Heart left ventricle (tissue), 16 donors: ENCODE measurements around the gene RASGEF1B. TPM values are rescaled to one million over a fixed set of nuclear protein-coding genes. Genes with fewer than 3 reads are reported as not detected.

Source experiments
- ATAC-seq, 4 donors: fragments of 200-7000 bp; cut with Tn5 transposase; one replicate each; pipeline ENCODE4 v1.9.1; 2020 to 2022; ENCODE audit warnings: moderate library complexity in 4 of 4, mild to moderate bottlenecking in 3 of 4, moderate number of reproducible peaks in 1 of 4
- DNase-seq, 5 donors: peaks; one replicate each; pipeline ENCODE4 v3.0.0-alpha.2; 2020
- H3K27ac ChIP-seq, 12 donors: fragments of 200-600 bp; sonication (generic) in 4 of 12; one replicate each; pipeline versions ENCODE4 v1.5.0 to v1.8.0; 2016 to 2022; ENCODE audit warnings: mild to moderate bottlenecking in 2 of 12
- H3K27me3 ChIP-seq, 9 donors: fragments of 200-600 bp; sonication (generic) in 2 of 9; one replicate each; pipeline versions ENCODE4 v1.5.1 to v1.8.0; 2016 to 2022; ENCODE audit warnings: mild to moderate bottlenecking in 3 of 9
- H3K36me3 ChIP-seq, 9 donors: fragments of 200-600 bp; sonication (generic) in 2 of 9; one replicate each; pipeline versions ENCODE4 v1.5.0 to v1.8.0; 2018 to 2022; ENCODE audit warnings: mild to moderate bottlenecking in 2 of 9
- H3K4me1 ChIP-seq, 12 donors: fragments of 200-600 bp; sonication (generic) in 4 of 12; one replicate each; pipeline versions ENCODE4 v1.5.0 to v1.8.0; 2016 to 2022; ENCODE audit warnings: mild to moderate bottlenecking in 3 of 12
- H3K4me3 ChIP-seq, 12 donors: fragments of 200-600 bp; sonication (generic) in 4 of 12; one replicate each; pipeline versions ENCODE4 v1.5.0 to v1.8.0; 2017 to 2022; ENCODE audit warnings: mild to moderate bottlenecking in 9 of 12, moderate library complexity in 4 of 12
- H3K9me3 ChIP-seq, 12 donors: fragments of 200-600 bp; sonication (generic) in 4 of 12; one replicate each; pipeline versions ENCODE4 v1.5.0 to v1.8.0; 2016 to 2022; ENCODE audit warnings: mild to moderate bottlenecking in 1 of 12
- POLR2A ChIP-seq, 2 donors: fragments of 450-650 bp; IDR thresholded peaks; one replicate each; pipeline ENCODE4 v1.6.1; 2017; ENCODE audit warnings: antibody characterized with exemption in 2 of 2, mild to moderate bottlenecking in 2 of 2, moderate library complexity in 2 of 2
- WGBS, 4 donors: extraction: QIAGEN DNeasy Blood & Tissue Kit in 2 of 4; methylation state at CpG; one replicate each; pipeline versions ENCODE4 v1.1.5 to v1.1.7; 2013 to 2018; 5-methylcytosine and 5-hydroxymethylcytosine counted together
- intact Hi-C, 10 donors: fragments of 100-400 bp; cut with DNase I; formaldehyde crosslinking; loops; one replicate each; pipeline versions ENCODE4 v1.11.1 to v1.14.2; 2022
- polyA plus RNA-seq, 2 donors: library from polyadenylated mRNA; stranded (reverse); fragments of 200-250 nt; gene quantifications; one replicate each; pipeline ENCODE4 v1.2.3, GENCODE V29; 2013
- total RNA-seq, 9 donors: library from RNA; depleted of rRNA in 2 of 9; stranded (reverse); fragments of >200 nt in 2 of 9; fragmentation: NEBNext Ultra II Directional in 3 of 9; extraction: Animal tissue kit (Norgen Biotek cat#: 25700) in 3 of 9; gene quantifications; one replicate each; pipeline versions ENCODE4 v1.1.0 to v1.2.4, GENCODE V29; 2016 to 2023
- TF ChIP-seq, protein P1 (sequence below), 12 donors: fragments of 200-600 bp; sonication (generic) in 4 of 12; IDR thresholded peaks; one replicate each; pipeline versions ENCODE4 v1.5.0 to v1.8.0; 2018 to 2022; ENCODE audit warnings: antibody characterized with exemption in 12 of 12, mild to moderate bottlenecking in 5 of 12
- donor health status: ischemic (EF 13 %, LVEDD 7.1; RV severe dilation, severe dysfunction).
- donor health status: healthy with polysubstance abuse.
- donor health status: DM: no; HTN: yes; CAD: no.
- donor health status: DM: no; HTN: no; CAD: no.
- donor health status: ischemic (EF 25% LVEDD 6.9; RV normal size, moderate dysfunction).
- donor health status: ischemic (EF 25% LVEDD 5.7; RV mildly dilated, moderate dysfunction).
- donor health status: healthy.
- donor health status: DM: yes; HTN: yes; CAD: no.
- donor health status: ischemic (EF 35%, LVEDD 5.7; RV mildly dilated, moderate dysfunction).
- donor health status: nonischemic (EF 11% LVEDD 7.7; RV severe dilation, severe dysfunction).
- donor health status: DM: yes; HTN: yes; CAD: no.
- donor health status: PGD.
- donor health status: ischemic (EF 29% LVEDD 5.4; RV normal size, mild dysfunction).
- donor health status: nonischemic (EF 23%, LVEDD 6.1; RV moderate dilation, normal function).

RASGEF1B gene
- total and polyA plus RNA-seq, 11 donors, result 1.5 to 11.9 (median 2.9) TPM

DNA sequence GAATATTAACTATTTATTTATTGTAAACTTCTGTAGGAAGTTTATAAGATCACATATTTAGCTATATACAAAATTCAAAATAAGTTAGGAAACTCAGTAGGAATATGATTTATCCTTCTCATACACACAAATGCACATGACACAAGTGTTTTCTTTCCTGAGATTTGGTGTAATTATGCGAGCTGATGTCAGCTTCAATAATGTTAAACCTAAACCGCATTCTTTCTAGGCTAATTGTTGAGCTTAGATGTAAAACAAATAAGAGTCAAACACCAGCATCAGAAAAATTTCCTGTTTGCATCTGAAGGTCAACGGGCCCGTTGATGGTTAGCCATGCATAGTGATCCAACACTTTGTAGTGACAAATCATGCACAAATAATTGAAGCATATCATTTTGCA lies 30.8 kb downstream of the RASGEF1B start:
- H3K4me1 ChIP-seq, result no peaks in the 10 kb centered on the region
- ATAC-seq (no peak), DNase-seq (no peak)
- peaks cover 0 to 98% (median 75%) of the 10 kb centered on the region in 9 donors for H3K36me3 ChIP-seq
- H3K4me3 ChIP-seq, result no peak overlapping the region
- H3K9me3 ChIP-seq, result no peaks in the 10 kb centered on the region
- no peak for TF ChIP-seq POLR2A (IDR thresholded peaks at IDR 0.05)
- TF ChIP-seq, protein P1, sequence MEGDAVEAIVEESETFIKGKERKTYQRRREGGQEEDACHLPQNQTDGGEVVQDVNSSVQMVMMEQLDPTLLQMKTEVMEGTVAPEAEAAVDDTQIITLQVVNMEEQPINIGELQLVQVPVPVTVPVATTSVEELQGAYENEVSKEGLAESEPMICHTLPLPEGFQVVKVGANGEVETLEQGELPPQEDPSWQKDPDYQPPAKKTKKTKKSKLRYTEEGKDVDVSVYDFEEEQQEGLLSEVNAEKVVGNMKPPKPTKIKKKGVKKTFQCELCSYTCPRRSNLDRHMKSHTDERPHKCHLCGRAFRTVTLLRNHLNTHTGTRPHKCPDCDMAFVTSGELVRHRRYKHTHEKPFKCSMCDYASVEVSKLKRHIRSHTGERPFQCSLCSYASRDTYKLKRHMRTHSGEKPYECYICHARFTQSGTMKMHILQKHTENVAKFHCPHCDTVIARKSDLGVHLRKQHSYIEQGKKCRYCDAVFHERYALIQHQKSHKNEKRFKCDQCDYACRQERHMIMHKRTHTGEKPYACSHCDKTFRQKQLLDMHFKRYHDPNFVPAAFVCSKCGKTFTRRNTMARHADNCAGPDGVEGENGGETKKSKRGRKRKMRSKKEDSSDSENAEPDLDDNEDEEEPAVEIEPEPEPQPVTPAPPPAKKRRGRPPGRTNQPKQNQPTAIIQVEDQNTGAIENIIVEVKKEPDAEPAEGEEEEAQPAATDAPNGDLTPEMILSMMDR (IDR thresholded peaks at IDR 0.05), result no peak
- intact Hi-C loops, result no loop called here
- H3K27ac ChIP-seq, result no peak overlapping the region
- WGBS, 4 donors, result 81 to 95% (median 91%) methylated on average over 4 of the region's 4 CpGs
- no peaks in the 10 kb centered on the region for H3K27me3 ChIP-seq

DNA sequence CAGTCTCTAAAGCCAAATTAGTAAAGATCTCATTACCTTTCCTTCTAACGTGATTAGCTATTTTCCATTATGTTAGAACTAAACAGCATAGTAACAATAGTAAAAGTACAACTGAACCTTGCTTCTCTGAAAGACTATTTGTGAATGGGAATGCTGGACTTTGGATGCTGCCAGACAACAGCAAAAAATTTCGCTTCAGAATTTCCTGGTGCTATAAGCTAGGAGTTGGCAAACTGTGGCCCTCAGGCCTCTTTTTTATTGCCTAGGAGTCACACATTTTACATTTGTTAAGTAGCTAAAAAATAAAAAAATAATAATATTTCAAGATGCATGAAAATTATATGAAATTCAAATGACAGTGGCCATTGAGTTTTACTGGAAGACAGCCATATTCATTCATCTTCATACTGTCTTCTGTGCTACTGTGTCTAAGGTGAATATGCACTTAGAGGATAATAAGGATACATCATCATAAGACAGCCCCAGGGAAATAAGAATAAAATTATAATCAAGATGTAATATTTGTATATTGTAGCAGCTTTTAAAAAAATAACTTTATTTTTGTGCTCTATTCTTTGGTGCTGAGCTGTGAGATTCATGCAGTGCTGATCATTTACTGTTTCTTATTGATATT lies 34.6 kb downstream of the RASGEF1B start:
- H3K27me3 ChIP-seq, result no peaks in the 10 kb centered on the region
- H3K4me1 ChIP-seq, result no peaks in the 10 kb centered on the region
- no peak for TF ChIP-seq POLR2A (IDR thresholded peaks at IDR 0.05)
- TF ChIP-seq, protein P1 (IDR thresholded peaks at IDR 0.05), result no peak
- ATAC-seq, result no peak
- no peaks in the 10 kb centered on the region for H3K9me3 ChIP-seq
- no peak overlapping the region for H3K4me3 ChIP-seq
- no peak overlapping the region for H3K27ac ChIP-seq
- H3K36me3 ChIP-seq, result peaks cover 0 to 89% (median 71%) of the 10 kb centered on the region in 9 donors
- no peak for DNase-seq
- WGBS, 4 donors, result 90 to 97% (median 95%) methylated on average over 2 of the region's 2 CpGs
- intact Hi-C loops, result no loop called here

DNA sequence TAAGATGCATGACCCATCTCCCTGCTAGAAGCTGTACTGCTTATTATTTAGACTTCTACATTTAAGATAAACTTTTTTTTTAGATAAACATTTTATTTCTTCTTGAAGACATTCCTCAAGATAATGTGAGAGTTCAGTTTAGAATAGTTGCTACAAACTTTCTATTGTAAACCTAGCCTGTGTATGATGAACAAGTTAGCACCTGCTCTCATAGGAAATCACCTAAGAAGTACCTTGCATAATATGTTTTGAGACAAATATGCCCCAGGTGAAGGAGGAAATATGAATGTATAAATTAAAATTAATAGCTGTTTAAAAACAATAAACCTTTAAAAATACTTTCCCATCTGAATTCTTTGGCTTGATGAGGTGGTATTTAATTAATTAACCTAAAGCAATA lies 35.6 kb downstream of the RASGEF1B start:
- no peaks in the 10 kb centered on the region for H3K27me3 ChIP-seq
- H3K4me3 ChIP-seq, result no peak overlapping the region
- DNase-seq (no peak), ATAC-seq (no peak)
- TF ChIP-seq, protein P1 (IDR thresholded peaks at IDR 0.05), result no peak
- TF ChIP-seq POLR2A (IDR thresholded peaks at IDR 0.05), result no peak
- no peaks in the 10 kb centered on the region for H3K4me1 ChIP-seq
- intact Hi-C loops, result no loop called here
- no peak overlapping the region for H3K27ac ChIP-seq
- no peaks in the 10 kb centered on the region for H3K9me3 ChIP-seq
- peaks cover 0 to 89% (median 71%) of the 10 kb centered on the region in 9 donors for H3K36me3 ChIP-seq

DNA sequence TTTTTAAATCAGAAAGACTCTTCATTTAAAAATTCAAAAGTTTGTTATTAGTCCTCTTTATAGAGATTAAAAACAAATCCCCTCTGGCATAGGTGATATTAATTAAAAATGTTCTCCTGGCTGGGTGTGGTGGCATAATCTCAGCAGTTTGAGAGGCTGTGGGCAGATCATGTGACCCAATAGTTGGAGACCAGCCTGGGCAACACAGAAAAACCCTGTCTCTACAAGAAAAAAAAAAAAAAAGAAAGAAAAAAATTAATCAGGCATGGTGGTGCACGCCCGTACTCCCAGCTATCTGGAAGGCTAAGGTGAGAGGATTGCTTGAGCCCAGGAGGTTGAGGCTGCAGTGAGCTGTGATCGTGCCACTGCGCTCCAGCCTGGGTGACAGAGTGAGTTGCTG lies 38.9 kb downstream of the RASGEF1B start:
- TF ChIP-seq, protein P1 (IDR thresholded peaks at IDR 0.05), result no peak
- no peak for TF ChIP-seq POLR2A (IDR thresholded peaks at IDR 0.05)
- H3K9me3 ChIP-seq, result no peaks in the 10 kb centered on the region
- 93 to 97% (median 95%) methylated on average over 4 of the region's 4 CpGs for WGBS, 4 donors
- no peaks in the 10 kb centered on the region for H3K27me3 ChIP-seq
- H3K4me3 ChIP-seq, result no peak overlapping the region
- peaks cover 0 to 83% (median 56%) of the 10 kb centered on the region in 9 donors for H3K36me3 ChIP-seq
- no peaks in the 10 kb centered on the region for H3K4me1 ChIP-seq
- H3K27ac ChIP-seq, result no peak overlapping the region
- intact Hi-C loops, result no loop called here
- DNase-seq (no peak), ATAC-seq (no peak)
